ENCODE data around the gene COG2.
"Not testable (repeated sequence)": the region's sequence is repeated elsewhere in the genome, so short reads cannot be mapped to it uniquely, and the experiment has no call there.

Gene COG2

DNA sequence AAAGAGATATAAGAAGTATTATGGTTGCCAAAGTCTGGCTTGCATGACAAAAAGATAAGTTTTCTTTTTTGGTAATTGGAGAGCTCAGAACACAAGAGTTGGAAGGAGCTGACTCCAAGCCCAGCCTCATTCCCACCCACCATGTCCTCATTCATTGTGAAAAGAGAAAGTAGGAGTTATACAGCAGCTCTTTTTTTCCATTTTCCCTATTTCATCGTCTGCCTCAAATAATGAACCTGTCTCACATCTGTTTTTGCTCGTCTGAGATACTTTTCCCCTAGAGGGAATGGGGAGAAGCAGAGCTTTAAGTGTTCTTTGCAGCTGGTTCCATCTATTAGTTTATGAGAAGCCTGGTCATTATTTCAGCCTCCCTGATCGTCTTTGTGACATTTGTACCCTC lies 36.9 kb downstream of the COG2 start:
- DNase-seq (ENCODE audit: low read depth) = no peak

GRCh38 chr1:230679825-230680224 lies 37.5 kb downstream of the COG2 start:
- DNase-seq (ENCODE audit: low read depth) = no peak

DNA sequence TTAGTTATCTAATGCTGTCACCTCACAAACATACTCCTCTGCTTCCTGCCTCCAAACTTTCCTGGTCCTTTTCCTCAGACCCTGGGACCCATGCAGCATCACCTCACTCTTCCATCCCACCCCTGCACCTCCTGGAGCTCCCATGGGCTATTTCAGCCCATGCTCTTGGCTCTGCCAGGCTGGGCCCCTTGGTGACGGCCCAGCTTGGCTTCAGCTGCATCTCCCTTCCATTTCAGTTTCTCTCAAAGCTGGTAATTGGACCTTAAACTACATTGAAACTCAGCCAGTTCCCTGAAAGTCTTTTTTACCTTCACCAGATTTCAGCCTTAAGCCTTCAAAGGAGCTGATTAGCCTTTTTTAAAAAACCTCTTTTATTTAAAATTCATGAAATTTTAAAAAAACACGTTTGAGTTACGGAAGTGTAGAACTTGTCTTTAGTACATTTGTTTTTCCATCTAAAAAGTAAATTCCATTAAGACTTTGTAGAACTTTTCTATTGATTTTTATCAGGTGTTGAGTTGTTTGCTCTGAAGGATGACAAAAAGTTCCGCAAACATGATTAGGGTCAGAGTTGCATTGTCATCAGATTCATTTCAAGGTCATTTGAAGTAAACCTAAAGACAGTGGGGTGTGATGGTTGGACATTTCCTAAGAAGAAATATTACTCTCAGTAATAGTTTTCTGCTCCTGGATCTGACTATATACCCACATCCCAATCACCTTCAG lies 38.2 kb downstream of the COG2 start:
- no peak for DNase-seq (ENCODE audit: low read depth)

- no peak for DNase-seq (ENCODE audit: low read depth)
Observed at GRCh38 chr1:230681599-230681998, 39.3 kb downstream of the COG2 start.

DNA sequence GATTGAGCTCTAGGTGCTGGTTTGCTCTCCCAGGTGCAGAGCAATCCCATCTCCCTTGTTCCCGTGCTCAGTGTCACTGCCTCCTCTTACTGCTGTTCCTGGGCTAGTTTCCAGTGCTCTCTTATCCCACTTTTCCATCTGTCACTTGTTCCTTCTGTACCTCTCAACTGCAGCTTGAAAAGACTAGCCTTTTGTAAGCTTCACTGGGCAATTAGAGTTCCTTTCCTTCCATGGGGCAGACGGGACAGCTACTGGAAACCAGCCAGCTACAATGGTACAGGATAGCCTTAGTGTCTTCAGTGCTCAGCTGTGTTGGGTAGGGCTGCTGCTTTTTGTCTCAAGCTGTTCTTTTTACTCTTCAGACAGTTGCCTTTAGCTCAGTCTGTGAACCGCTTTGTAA lies 40.0 kb downstream of the COG2 start:
- DNase-seq (ENCODE audit: low read depth) = no peak

DNA sequence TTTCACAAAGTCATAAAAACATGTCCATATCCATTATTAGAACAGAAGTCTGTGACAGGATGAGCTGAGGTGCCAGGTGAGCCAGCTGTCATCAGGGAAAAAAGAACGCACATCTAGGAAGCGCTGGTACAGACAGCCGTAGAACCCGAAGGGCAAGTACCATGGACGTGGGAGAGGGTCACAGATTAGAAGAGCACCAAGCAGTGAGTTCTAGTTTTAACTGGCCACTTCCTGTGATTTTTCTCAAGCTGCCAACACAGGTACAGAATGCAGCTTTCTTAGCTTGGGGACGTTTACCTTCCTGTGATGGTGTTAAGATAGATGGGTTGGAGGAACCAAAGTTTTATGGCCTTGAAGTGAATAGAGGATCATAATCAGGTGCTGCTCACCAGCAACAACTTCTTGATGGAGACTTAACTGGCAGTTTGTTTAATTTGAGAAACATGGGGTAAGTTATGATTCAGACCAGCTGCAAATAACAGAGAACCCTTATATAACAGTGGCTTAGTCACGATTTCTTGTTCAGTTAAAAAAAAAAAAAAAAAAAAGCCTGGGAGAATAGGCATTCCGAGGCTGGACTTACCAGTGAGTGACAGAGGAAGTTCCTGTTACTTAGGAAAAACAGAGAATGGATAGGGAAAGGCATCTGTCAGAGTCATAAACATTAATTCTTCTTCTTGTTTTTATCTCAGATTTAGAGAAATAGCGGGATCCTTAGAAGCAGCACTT lies 40.8 kb downstream of the COG2 start:
- no peak for DNase-seq (ENCODE audit: low read depth)

GRCh38 chr1:230684146-230684545 lies 41.9 kb downstream of the COG2 start:
- no peak for DNase-seq (ENCODE audit: low read depth)

- no peak for DNase-seq (ENCODE audit: low read depth)
Observed at GRCh38 chr1:230684998-230685397, 42.7 kb downstream of the COG2 start.

- no peak for DNase-seq (ENCODE audit: low read depth)
Observed at GRCh38 chr1:230686747-230687146, 44.5 kb downstream of the COG2 start.

DNA sequence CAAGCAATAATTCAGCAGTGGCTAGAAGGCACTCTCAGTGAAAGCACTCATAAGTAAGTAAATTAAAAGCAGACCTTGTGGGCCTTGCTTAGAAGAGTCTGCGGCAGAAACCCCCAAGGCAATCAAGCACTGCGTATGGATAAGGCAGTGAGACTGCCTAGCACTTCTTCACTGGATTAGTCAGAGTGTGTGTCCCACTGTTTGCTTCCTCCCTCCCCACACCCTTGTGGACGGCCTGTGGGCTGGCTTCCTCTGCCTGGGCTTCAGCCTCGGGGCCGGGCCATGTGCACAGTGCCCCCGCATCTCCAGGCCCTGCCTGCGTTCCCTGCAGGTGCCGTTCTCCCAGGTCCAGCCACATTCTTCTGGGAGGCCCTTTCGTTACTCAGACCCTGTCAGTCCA lies 47.8 kb downstream of the COG2 start:
- no peak for DNase-seq (ENCODE audit: low read depth)

DNA sequence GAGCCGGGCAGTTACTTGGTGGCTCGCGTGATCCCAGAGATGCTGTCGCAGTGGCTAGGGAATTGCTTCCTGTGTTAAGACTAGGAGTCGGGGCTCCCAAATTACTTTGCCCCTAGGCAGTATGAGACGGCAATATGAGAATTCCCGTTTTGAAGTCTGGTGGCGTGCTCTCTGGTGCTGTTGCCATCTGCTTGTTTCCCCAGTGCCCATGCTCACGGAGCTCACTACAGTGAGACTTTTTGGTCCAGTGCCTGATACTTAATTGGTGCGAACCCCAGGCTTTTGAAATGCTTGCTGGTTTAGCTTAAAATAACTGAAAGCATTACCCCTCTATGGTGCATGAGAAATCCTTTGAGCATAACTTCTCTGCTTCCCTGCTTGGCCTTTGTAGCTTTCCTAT lies 49.3 kb downstream of the COG2 start:
- no peak for DNase-seq (ENCODE audit: low read depth)

GRCh38 chr1:230693221-230693620 lies 50.9 kb downstream of the COG2 start:
- no peak for DNase-seq (ENCODE audit: low read depth)

GRCh38 chr1:230693777-230694176 lies 51.5 kb downstream of the COG2 start:
- DNase-seq (ENCODE audit: low read depth) = no peak

DNA sequence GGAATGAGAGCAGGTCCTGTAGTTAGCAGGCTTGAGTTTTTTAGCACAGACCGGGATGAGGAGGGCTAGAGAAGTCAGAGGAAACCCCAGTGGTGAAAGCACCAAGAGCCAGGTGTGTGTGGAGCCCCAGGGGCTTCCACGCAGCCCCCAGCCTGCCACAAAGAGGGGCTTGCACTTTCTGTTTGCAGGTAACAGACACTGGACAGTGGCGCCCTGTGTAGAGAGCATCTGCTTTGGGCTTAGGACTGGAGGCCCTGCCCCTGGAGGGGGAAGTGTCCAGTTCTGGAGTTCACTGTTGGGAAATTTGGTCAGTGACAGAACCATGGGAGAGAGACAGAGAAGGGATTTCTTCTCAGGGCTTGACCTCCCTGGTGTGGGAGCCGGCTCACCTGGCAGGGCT lies 52.2 kb downstream of the COG2 start:
- no peak for DNase-seq (ENCODE audit: low read depth)

- no peak for DNase-seq (ENCODE audit: low read depth)
Observed at GRCh38 chr1:230694991-230695390, 52.7 kb downstream of the COG2 start.

GRCh38 chr1:230696218-230696617 lies 53.9 kb downstream of the COG2 start:
- no peak for DNase-seq (ENCODE audit: low read depth)

GRCh38 chr1:230696722-230697437 lies 54.6 kb downstream of the COG2 start:
- DNase-seq (ENCODE audit: low read depth) = no peak

DNA sequence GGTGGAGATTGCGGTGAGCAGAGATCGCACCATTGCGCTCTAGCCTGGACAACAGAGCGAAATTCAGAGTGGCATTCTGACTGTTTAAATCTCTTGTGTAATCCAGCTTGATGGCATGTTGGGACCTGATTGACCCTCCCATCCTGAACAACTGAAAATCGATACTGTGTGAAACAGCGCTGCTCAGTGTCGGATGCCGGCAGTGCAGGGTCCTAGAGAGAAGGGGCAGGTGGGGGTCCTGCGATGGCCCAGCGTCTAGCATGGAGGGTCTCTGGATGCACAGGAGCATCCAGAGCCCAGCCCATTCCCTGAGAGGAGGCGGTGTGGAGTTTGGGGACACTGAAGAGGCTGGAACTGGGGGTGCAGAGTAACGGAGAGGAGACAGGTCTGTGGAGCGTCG lies 55.8 kb downstream of the COG2 start:
- no peak for DNase-seq (ENCODE audit: low read depth)

DNA sequence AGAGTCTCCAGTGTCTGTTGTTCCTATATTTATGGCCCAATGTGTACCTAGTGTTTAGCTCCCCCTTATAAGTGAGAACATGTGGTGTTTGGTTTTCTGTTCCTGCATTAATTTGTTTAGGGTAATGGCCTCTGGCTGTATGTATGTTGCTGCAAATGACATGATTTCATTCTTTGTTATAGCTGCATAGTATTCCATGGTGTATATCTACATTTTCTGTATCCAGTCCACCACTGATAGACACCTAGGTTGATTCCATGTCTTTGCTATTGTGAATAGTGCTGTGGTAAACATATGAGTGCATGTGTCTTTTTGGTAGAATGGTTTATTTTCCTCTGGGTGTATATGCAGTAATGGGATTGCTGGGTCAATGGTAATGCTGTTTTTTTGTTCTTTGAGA lies 56.7 kb downstream of the COG2 start:
- not testable (repeated sequence) for DNase-seq (ENCODE audit: low read depth)

- DNase-seq (ENCODE audit: low read depth) = no peak
Observed at GRCh38 chr1:230699716-230700115, 57.4 kb downstream of the COG2 start.

GRCh38 chr1:230700132-230700531 lies 57.9 kb downstream of the COG2 start:
- DNase-seq (ENCODE audit: low read depth) = no peak

DNA sequence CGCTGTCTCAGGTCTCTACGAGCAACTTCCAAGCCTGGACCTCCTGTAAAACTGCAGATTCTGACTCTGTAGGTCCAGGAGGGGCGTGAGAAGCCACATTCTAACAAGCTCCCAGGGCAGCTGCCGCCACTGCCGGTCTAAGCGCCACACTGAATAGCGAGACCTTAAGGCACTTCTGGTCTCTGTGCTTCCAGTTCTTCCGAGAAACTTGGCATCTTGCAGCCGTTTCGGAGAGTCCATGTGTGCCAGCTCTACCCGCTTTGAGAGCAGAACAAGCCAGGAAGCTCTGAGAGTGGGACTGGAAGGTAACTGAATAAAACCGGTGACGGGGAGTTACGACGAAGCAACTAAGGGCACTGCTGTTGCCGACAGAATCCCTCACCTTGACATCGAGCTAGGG lies 59.2 kb downstream of the COG2 start:
- DNase-seq (ENCODE audit: low read depth) = no peak
